HepG2 (cell line): ENCODE measurements around the gene VDAC1.
A peak's percentile ranks its signal among the peaks of the same experiment; 100 is the strongest.

Source experiments
- BRCA1 ChIP-seq: sonication (generic); formaldehyde crosslinking; IDR thresholded peaks from 2 replicates; pipeline ENCODE4 v1.4.0; 2020; ENCODE audit warnings: missing genetic modification reagents
- FOXK2 ChIP-seq: fragments of 450-650 bp; IDR thresholded peaks from 2 replicates; pipeline ENCODE4 v1.6.1; 2016
- SAFB2 ChIP-seq: sonication (generic); formaldehyde crosslinking; IDR thresholded peaks from 2 replicates; pipeline ENCODE4 v1.5.1; 2020; ENCODE audit warnings: missing genetic modification reagents, low read depth, mild to moderate bottlenecking, borderline replicate concordance
- SMAD1 ChIP-seq: sonication (generic); formaldehyde crosslinking; IDR thresholded peaks from 2 replicates; pipeline ENCODE4 v1.4.0; 2020; ENCODE audit warnings: missing genetic modification reagents, low read depth, mild to moderate bottlenecking, borderline replicate concordance
- U2AF1 ChIP-seq: fragments of 200-400 bp; formaldehyde crosslinking; optimal IDR thresholded peaks from 2 replicates; pipeline ENCODE3; 2017; ENCODE audit warnings: mild to moderate bottlenecking, low read depth, low read length
- ZNF775 ChIP-seq: sonication (generic); formaldehyde crosslinking; IDR thresholded peaks from 2 replicates; pipeline ENCODE4 v1.4.0; 2020; ENCODE audit warnings: missing genetic modification reagents, mild to moderate bottlenecking, moderate library complexity, borderline replicate concordance
- TF ChIP-seq, protein P1 (sequence below): sonication (generic); formaldehyde crosslinking; IDR thresholded peaks from 2 replicates; pipeline ENCODE4 v1.4.0; 2020; ENCODE audit warnings: missing genetic modification reagents
- TF ChIP-seq, protein P2 (sequence below): sonication (generic); formaldehyde crosslinking; IDR thresholded peaks from 2 replicates; pipeline ENCODE4 v1.4.0; 2020; ENCODE audit warnings: missing genetic modification reagents
- TF ChIP-seq, protein P3 (sequence below): fragments of 450-650 bp; IDR thresholded peaks from 2 replicates; pipeline ENCODE4 v1.6.1; 2017; ENCODE audit warnings: mild to moderate bottlenecking
- TF ChIP-seq, protein P4 (sequence below): sonication (generic); formaldehyde crosslinking; IDR thresholded peaks from 2 replicates; pipeline ENCODE4 v1.5.0; 2020; ENCODE audit warnings: missing genetic modification reagents

DNA sequence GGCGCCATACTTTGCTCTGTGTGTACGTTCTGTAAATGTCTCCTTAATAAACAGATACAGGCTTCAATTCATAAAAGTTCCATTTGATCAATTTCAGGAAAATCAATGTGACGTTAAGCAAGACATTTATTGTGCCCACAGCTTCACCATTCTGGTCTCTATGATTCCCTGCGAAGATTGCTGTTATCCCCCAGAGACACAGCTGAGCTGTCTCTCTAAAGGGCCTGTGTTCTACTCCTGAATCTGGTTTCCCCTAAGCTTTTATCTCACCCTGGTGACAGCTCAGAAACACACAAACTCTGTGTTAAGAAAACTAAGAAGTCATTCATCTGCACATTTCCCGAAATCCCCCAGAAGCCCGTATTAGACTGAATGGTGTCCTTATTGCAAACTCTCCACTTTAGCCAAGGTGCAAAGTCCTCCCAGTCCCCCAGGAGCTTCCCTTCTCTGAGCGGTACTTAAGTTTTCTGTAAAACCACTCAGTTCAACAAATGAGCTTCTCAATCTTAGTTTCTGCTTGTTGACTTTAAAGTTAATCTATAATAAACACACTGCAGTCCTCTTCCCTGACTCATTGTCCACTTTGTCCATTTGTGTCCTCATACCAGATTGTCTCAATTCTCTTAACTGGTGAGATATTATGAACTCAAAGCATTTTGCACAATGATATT lies 35.0 kb downstream of the VDAC1 start:
- TF ChIP-seq FOXK2: 0 out of 2 replicates have a peak, but pooled peaks have one; percentile 11
- TF ChIP-seq, protein P1, sequence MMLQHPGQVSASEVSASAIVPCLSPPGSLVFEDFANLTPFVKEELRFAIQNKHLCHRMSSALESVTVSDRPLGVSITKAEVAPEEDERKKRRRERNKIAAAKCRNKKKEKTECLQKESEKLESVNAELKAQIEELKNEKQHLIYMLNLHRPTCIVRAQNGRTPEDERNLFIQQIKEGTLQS (CRISPR knock-in tag): peak; percentile 55; the same call in 1 of the 2 replicates
- TF ChIP-seq BRCA1 (CRISPR knock-in tag): no peak
- no peak for TF ChIP-seq ZNF775 (CRISPR knock-in tag)
- no peak for TF ChIP-seq U2AF1
- TF ChIP-seq, protein P2, sequence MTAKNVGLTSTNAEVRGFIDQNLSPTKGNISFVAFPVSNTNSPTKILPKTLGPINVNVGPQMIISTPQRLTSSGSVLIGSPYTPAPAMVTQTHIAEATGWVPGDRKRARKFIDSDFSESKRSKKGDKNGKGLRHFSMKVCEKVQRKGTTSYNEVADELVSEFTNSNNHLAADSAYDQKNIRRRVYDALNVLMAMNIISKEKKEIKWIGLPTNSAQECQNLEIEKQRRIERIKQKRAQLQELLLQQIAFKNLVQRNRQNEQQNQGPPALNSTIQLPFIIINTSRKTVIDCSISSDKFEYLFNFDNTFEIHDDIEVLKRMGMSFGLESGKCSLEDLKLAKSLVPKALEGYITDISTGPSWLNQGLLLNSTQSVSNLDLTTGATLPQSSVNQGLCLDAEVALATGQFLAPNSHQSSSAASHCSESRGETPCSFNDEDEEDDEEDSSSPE (CRISPR knock-in tag): no peak
- no peak for TF ChIP-seq SMAD1 (CRISPR knock-in tag)
- no peak for TF ChIP-seq SAFB2 (CRISPR knock-in tag)
- TF ChIP-seq, protein P3, sequence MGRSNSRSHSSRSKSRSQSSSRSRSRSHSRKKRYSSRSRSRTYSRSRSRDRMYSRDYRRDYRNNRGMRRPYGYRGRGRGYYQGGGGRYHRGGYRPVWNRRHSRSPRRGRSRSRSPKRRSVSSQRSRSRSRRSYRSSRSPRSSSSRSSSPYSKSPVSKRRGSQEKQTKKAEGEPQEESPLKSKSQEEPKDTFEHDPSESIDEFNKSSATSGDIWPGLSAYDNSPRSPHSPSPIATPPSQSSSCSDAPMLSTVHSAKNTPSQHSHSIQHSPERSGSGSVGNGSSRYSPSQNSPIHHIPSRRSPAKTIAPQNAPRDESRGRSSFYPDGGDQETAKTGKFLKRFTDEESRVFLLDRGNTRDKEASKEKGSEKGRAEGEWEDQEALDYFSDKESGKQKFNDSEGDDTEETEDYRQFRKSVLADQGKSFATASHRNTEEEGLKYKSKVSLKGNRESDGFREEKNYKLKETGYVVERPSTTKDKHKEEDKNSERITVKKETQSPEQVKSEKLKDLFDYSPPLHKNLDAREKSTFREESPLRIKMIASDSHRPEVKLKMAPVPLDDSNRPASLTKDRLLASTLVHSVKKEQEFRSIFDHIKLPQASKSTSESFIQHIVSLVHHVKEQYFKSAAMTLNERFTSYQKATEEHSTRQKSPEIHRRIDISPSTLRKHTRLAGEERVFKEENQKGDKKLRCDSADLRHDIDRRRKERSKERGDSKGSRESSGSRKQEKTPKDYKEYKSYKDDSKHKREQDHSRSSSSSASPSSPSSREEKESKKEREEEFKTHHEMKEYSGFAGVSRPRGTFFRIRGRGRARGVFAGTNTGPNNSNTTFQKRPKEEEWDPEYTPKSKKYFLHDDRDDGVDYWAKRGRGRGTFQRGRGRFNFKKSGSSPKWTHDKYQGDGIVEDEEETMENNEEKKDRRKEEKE: no peak
- TF ChIP-seq, protein P4, sequence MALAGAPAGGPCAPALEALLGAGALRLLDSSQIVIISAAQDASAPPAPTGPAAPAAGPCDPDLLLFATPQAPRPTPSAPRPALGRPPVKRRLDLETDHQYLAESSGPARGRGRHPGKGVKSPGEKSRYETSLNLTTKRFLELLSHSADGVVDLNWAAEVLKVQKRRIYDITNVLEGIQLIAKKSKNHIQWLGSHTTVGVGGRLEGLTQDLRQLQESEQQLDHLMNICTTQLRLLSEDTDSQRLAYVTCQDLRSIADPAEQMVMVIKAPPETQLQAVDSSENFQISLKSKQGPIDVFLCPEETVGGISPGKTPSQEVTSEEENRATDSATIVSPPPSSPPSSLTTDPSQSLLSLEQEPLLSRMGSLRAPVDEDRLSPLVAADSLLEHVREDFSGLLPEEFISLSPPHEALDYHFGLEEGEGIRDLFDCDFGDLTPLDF (CRISPR knock-in tag): no peak
